GM06990 (cell line): Measurements from ENCODE around the gene RFC4.

Source experiments
- DNase-seq: peaks from one replicate; pipeline ENCODE4 v3.0.0-alpha.2; 2011; ENCODE audit not compliant: insufficient read length; ENCODE audit errors: extremely low read depth
- H3K27me3 ChIP-seq: replicated peaks from 2 replicates; pipeline ENCODE4 v1.6.0; 2011; ENCODE audit warnings: low read length; ENCODE audit not compliant: control insufficient read depth, insufficient read depth
- H3K36me3 ChIP-seq: 2 replicates; pipeline ENCODE4 v1.5.1; 2011; ENCODE audit warnings: low read length; ENCODE audit not compliant: control insufficient read depth, insufficient read depth
- H3K4me3 ChIP-seq: replicated peaks from 2 replicates; pipeline ENCODE4 v1.5.1; 2011; ENCODE audit warnings: low read depth, mild to moderate bottlenecking, control low read depth, low read length
- TF ChIP-seq, protein P1 (sequence below): IDR thresholded peaks from 2 replicates; pipeline ENCODE4 v1.5.1; 2011; ENCODE audit warnings: low read length, control low read depth, mild to moderate bottlenecking, inconsistent platforms; ENCODE audit not compliant: insufficient read depth, poor library complexity, severe bottlenecking

The RFC4 gene

DNA sequence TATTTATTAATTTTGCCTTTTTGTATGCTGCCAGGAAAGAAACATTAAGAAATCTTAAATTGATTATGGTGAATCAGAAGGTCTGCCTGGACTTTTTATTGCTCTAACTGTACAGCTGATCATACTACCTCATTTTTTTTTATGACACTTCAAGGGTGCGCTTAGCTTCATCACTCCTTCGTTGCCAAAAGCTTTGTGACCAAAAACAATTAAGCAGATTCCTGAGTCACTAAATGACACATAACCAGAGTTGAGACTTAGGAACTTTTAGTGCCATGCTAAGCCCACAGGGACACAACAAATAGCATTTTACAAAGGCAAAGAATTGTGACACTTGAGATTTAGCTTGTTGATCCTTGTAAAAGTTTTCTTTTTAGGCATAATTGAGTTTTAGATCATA, 41.2 kb upstream of the RFC4 start:
- TF ChIP-seq, protein P1, sequence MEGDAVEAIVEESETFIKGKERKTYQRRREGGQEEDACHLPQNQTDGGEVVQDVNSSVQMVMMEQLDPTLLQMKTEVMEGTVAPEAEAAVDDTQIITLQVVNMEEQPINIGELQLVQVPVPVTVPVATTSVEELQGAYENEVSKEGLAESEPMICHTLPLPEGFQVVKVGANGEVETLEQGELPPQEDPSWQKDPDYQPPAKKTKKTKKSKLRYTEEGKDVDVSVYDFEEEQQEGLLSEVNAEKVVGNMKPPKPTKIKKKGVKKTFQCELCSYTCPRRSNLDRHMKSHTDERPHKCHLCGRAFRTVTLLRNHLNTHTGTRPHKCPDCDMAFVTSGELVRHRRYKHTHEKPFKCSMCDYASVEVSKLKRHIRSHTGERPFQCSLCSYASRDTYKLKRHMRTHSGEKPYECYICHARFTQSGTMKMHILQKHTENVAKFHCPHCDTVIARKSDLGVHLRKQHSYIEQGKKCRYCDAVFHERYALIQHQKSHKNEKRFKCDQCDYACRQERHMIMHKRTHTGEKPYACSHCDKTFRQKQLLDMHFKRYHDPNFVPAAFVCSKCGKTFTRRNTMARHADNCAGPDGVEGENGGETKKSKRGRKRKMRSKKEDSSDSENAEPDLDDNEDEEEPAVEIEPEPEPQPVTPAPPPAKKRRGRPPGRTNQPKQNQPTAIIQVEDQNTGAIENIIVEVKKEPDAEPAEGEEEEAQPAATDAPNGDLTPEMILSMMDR: no peak
- no peak overlapping the region for H3K4me3 ChIP-seq
- no peak for DNase-seq
- peaks cover 1% of the 10 kb centered on the region; the same call in 1 of the 2 replicates for H3K27me3 ChIP-seq
- H3K36me3 ChIP-seq: no peaks in the 10 kb centered on the region

- TF ChIP-seq, protein P1: no peak
- Histone ChIP-seq H3K4me3 (no peak overlapping the region), H3K27me3 (peaks cover 1% of the 10 kb centered on the region; the same call in 1 of the 2 replicates), H3K36me3 (no peaks in the 10 kb centered on the region)
- DNase-seq: no peak
Observed at GRCh38 chr3:186845756-186846155, 39.5 kb upstream of the RFC4 start.

GRCh38 chr3:186844908-186845307, 38.6 kb upstream of the RFC4 start:
- TF ChIP-seq, protein P1: no peak
- Histone ChIP-seq H3K36me3 (no peaks in the 10 kb centered on the region), H3K4me3 (no peak overlapping the region), H3K27me3 (peaks cover 1% of the 10 kb centered on the region; the same call in 1 of the 2 replicates)
- no peak for DNase-seq

- no peak for DNase-seq
- no peaks in the 10 kb centered on the region for H3K36me3 ChIP-seq
- peaks cover 1% of the 10 kb centered on the region; the same call in 1 of the 2 replicates for H3K27me3 ChIP-seq
- TF ChIP-seq, protein P1: no peak
- H3K4me3 ChIP-seq: no peak overlapping the region
Observed at GRCh38 chr3:186843039-186843432, 36.8 kb upstream of the RFC4 start.

GRCh38 chr3:186842426-186843038, 36.2 kb upstream of the RFC4 start, which contains the start of gene ADIPOQ:
TSS of gene ADIPOQ (plus strand) at chr3:186842710. CDS start at chr3:186853059, 10,349 bp downstream.
- Histone ChIP-seq H3K4me3 (no peak within 1 kb of the TSS), H3K36me3 (no peaks in the 10 kb centered on the region), H3K27me3 (peaks cover 1% of the 10 kb centered on the region; the same call in 1 of the 2 replicates)
- TF ChIP-seq, protein P1: no peak
- DNase-seq: no peak

DNA sequence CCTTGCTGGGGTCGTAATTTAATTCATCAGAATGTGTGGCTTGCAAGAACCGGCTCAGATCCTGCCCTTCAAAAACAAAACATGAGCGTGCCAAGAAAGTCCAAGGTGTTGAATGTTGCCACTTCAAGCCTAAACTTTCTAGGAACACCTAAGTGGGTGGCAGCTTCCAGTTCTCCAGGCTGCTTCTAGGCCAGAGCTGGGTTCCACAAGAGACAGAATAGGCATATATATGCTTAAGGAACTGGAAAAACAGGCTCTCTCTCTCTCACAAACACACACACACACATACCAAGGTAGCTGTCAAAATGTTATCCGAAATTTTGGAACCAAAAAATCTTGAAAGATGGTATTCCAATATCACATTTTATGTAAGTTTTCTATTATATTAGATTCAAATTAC, 35.3 kb upstream of the RFC4 start:
- Histone ChIP-seq H3K36me3 (no peaks in the 10 kb centered on the region), H3K4me3 (no peak overlapping the region), H3K27me3 (peaks cover 1% of the 10 kb centered on the region; the same call in 1 of the 2 replicates)
- TF ChIP-seq, protein P1: no peak
- no peak for DNase-seq
